HUES6 (cell line): ENCODE measurements around the gene TBC1D22A.

ENCODE experiments used
- H3K27ac ChIP-seq: 2 replicates; pipeline ENCODE4 v1.7.0; 2013; ENCODE audit warnings: low read depth, mild to moderate bottlenecking, low read length, inconsistent platforms
- H3K27me3 ChIP-seq: 2 replicates; pipeline ENCODE4 v1.6.1; 2013; ENCODE audit warnings: low read length; ENCODE audit not compliant: control insufficient read depth, insufficient read depth
- H3K36me3 ChIP-seq: 2 replicates; pipeline ENCODE4 v1.6.1; 2013; ENCODE audit warnings: low read length; ENCODE audit not compliant: control insufficient read depth, insufficient read depth
- H3K4me1 ChIP-seq: 2 replicates; pipeline ENCODE4 v1.6.1; 2013; ENCODE audit warnings: low read length; ENCODE audit not compliant: control insufficient read depth, insufficient read depth
- H3K4me3 ChIP-seq: 2 replicates; pipeline ENCODE4 v1.5.1; 2013; ENCODE audit warnings: low read depth, low read length
- H3K9ac ChIP-seq: one replicate; pipeline ENCODE4 v1.6.1; 2013; ENCODE audit warnings: mild to moderate bottlenecking, low read length
- H3K9me3 ChIP-seq: 2 replicates; pipeline ENCODE4 v1.6.1; 2013; ENCODE audit warnings: low read depth, low read length; ENCODE audit not compliant: control insufficient read depth, insufficient read depth

The TBC1D22A gene

GRCh38 chr22:47196881-47197772 lies 434.7 kb downstream of the TBC1D22A start:
- no peaks in the 10 kb centered on the region for H3K27me3 ChIP-seq
- no peak overlapping the region for H3K9ac ChIP-seq
- H3K9me3 ChIP-seq, result peaks cover 41% of the 10 kb centered on the region; the same call in 1 of the 2 replicates
- H3K4me3 ChIP-seq, result no peak overlapping the region
- no peaks in the 10 kb centered on the region for H3K4me1 ChIP-seq
- H3K36me3 ChIP-seq, result no peaks in the 10 kb centered on the region
- H3K27ac ChIP-seq, result no peak overlapping the region

- H3K9ac ChIP-seq, result no peak overlapping the region
- peaks cover 49% of the 10 kb centered on the region; the same call in 1 of the 2 replicates for H3K9me3 ChIP-seq
- H3K27ac ChIP-seq, result no peak overlapping the region
- H3K36me3 ChIP-seq, result no peaks in the 10 kb centered on the region
- H3K27me3 ChIP-seq, result no peaks in the 10 kb centered on the region
- H3K4me1 ChIP-seq, result no peaks in the 10 kb centered on the region
- no peak overlapping the region for H3K4me3 ChIP-seq
Measured at GRCh38 chr22:47197773-47198500, 435.5 kb downstream of the TBC1D22A start.

GRCh38 chr22:47198801-47199251 lies 436.4 kb downstream of the TBC1D22A start:
- H3K4me3 ChIP-seq, result no peak overlapping the region
- H3K27ac ChIP-seq, result no peak overlapping the region
- H3K9ac ChIP-seq, result no peak overlapping the region
- H3K9me3 ChIP-seq, result peaks cover 58% of the 10 kb centered on the region; the same call in 1 of the 2 replicates
- H3K4me1 ChIP-seq, result no peaks in the 10 kb centered on the region
- no peaks in the 10 kb centered on the region for H3K36me3 ChIP-seq
- no peaks in the 10 kb centered on the region for H3K27me3 ChIP-seq

- Histone ChIP-seq H3K4me3 (no peak overlapping the region), H3K9ac (no peak overlapping the region), H3K27me3 (no peaks in the 10 kb centered on the region), H3K9me3 (peaks cover 64% of the 10 kb centered on the region; the same call in 1 of the 2 replicates), H3K4me1 (no peaks in the 10 kb centered on the region), H3K36me3 (no peaks in the 10 kb centered on the region), H3K27ac (no peak overlapping the region)
Measured at GRCh38 chr22:47199261-47199978, 437.0 kb downstream of the TBC1D22A start.

GRCh38 chr22:47199979-47200272 lies 437.5 kb downstream of the TBC1D22A start:
- Histone ChIP-seq H3K9ac (no peak overlapping the region), H3K4me3 (no peak overlapping the region), H3K9me3 (peaks cover 69% of the 10 kb centered on the region; the same call in 1 of the 2 replicates), H3K27ac (no peak overlapping the region), H3K27me3 (no peaks in the 10 kb centered on the region), H3K4me1 (no peaks in the 10 kb centered on the region), H3K36me3 (no peaks in the 10 kb centered on the region)

- no peaks in the 10 kb centered on the region for H3K4me1 ChIP-seq
- H3K27ac ChIP-seq, result no peak overlapping the region
- H3K9ac ChIP-seq, result no peak overlapping the region
- H3K4me3 ChIP-seq, result no peak overlapping the region
- H3K36me3 ChIP-seq, result no peaks in the 10 kb centered on the region
- no peaks in the 10 kb centered on the region for H3K27me3 ChIP-seq
- H3K9me3 ChIP-seq, result peaks cover 72% of the 10 kb centered on the region; the same call in 1 of the 2 replicates
Measured at GRCh38 chr22:47200273-47201051, 438.0 kb downstream of the TBC1D22A start.

- no peak overlapping the region for H3K4me3 ChIP-seq
- H3K9me3 ChIP-seq, result peaks cover 70% of the 10 kb centered on the region; the same call in 1 of the 2 replicates
Measured at GRCh38 chr22:47201186-47201995, 438.9 kb downstream of the TBC1D22A start.

GRCh38 chr22:47201996-47202818 lies 439.8 kb downstream of the TBC1D22A start:
- Histone ChIP-seq H3K4me1 (no peaks in the 10 kb centered on the region), H3K27ac (no peak overlapping the region), H3K27me3 (no peaks in the 10 kb centered on the region), H3K9me3 (peaks cover 71% of the 10 kb centered on the region; the same call in 1 of the 2 replicates), H3K9ac (no peak overlapping the region), H3K4me3 (no peak overlapping the region), H3K36me3 (no peaks in the 10 kb centered on the region)

More at GRCh38 chr22:47201186-47201995, 438.9 kb downstream of the TBC1D22A start:
- H3K4me1 ChIP-seq, result no peaks in the 10 kb centered on the region
- no peak overlapping the region for H3K9ac ChIP-seq
- no peaks in the 10 kb centered on the region for H3K27me3 ChIP-seq
- no peak overlapping the region for H3K27ac ChIP-seq
- H3K36me3 ChIP-seq, result no peaks in the 10 kb centered on the region

- no peaks in the 10 kb centered on the region for H3K36me3 ChIP-seq
- H3K4me3 ChIP-seq, result no peak overlapping the region
- H3K27ac ChIP-seq, result no peak overlapping the region
- H3K9me3 ChIP-seq, result peaks cover 79% of the 10 kb centered on the region; the same call in 1 of the 2 replicates
- no peak overlapping the region for H3K9ac ChIP-seq
- no peaks in the 10 kb centered on the region for H3K4me1 ChIP-seq
- no peaks in the 10 kb centered on the region for H3K27me3 ChIP-seq
Measured at GRCh38 chr22:47202819-47203553, 440.5 kb downstream of the TBC1D22A start.
